ENCODE results near the gene PDE4D.

GRCh38 chr5:59491945-59492344, 401.6 kb downstream of the PDE4D start:
- TF ChIP-seq, protein P1, sequence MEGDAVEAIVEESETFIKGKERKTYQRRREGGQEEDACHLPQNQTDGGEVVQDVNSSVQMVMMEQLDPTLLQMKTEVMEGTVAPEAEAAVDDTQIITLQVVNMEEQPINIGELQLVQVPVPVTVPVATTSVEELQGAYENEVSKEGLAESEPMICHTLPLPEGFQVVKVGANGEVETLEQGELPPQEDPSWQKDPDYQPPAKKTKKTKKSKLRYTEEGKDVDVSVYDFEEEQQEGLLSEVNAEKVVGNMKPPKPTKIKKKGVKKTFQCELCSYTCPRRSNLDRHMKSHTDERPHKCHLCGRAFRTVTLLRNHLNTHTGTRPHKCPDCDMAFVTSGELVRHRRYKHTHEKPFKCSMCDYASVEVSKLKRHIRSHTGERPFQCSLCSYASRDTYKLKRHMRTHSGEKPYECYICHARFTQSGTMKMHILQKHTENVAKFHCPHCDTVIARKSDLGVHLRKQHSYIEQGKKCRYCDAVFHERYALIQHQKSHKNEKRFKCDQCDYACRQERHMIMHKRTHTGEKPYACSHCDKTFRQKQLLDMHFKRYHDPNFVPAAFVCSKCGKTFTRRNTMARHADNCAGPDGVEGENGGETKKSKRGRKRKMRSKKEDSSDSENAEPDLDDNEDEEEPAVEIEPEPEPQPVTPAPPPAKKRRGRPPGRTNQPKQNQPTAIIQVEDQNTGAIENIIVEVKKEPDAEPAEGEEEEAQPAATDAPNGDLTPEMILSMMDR (IDR thresholded peaks at IDR 0.05), result no peak
- no peak for TF ChIP-seq POLR2A (IDR thresholded peaks at IDR 0.05)
